ENCODE data around the gene WDR5. TPM values are rescaled to one million over a fixed set of nuclear protein-coding genes. Genes with fewer than 3 reads are reported as not detected.

Gene WDR5
- total and polyA plus RNA-seq, 10 of the 15 experiments (the other 5 are each of a cell fraction or from before 2014, with no cell fraction given), result 1.4 to 43.7 (median 33.2) TPM

GRCh38 chr9:134166374-134166773, 30.5 kb downstream of the WDR5 start:
- FAIRE-seq, result no peak
- H3K9me3 ChIP-seq (replicated peaks; ENCODE audit: control insufficient read depth, insufficient read depth, low read length), result peaks cover 2% of the 10 kb centered on the region; the same call in 1 of the 3 replicates
- ChIA-PET CTCF (no interaction called here), POLR2A (no interaction called here), SMC1A (ENCODE audit: uncharacterized antibody, unreplicated experiment) (no interaction called here), RAD21 (ENCODE audit: unreplicated experiment) (no interaction called here)
- ATAC-seq, result no peak
- H2AFZ ChIP-seq (ENCODE audit: control insufficient read depth, low read depth, low read length), result no peak overlapping the region
- 93% methylated on average over 13 of the region's 13 CpGs for WGBS (ENCODE audit: insufficient coverage, insufficient replicate concordance, low lambda C conversion rate, missing lambda C conversion rate)
- intact Hi-C loops (cut with micrococcal nuclease; ENCODE audit: unreplicated experiment), result no loop called here
- no peaks in the 10 kb centered on the region for H3K27me3 ChIP-seq (replicated peaks in 1 of 2; ENCODE audit: control insufficient read depth in 2 of 2, insufficient read depth in 2 of 2, low read length in 1 of 2)
- peaks cover 2% of the 10 kb centered on the region for H3K79me2 ChIP-seq (ENCODE audit: control insufficient read depth, insufficient read depth, low read length)
- H3K4me3 ChIP-seq, result no peak overlapping the region
- no peak for DNase-seq (ENCODE audit: low read depth, low spot score)
- no peaks in the 10 kb centered on the region for H4K20me1 ChIP-seq (ENCODE audit: control insufficient read depth, insufficient read depth)
- in situ Hi-C loops (cut with MboI), result loop anchor here (5.0 kb wide), 1 partner anchor 281 kb away; no protein-coding TSS in a partner anchor
- peaks cover 13% of the 10 kb centered on the region for H3K4me1 ChIP-seq (ENCODE audit: control insufficient read depth, insufficient read depth, low read length)
- no peak overlapping the region for H3K27ac ChIP-seq (ENCODE audit: control insufficient read depth, insufficient read depth)
- no peaks in the 10 kb centered on the region for H3K36me3 ChIP-seq (ENCODE audit: control insufficient read depth in 2 of 2, insufficient read depth in 2 of 2, low read length in 1 of 2)
- H3K4me2 ChIP-seq (ENCODE audit: control insufficient read depth, insufficient read depth), result no peak overlapping the region
- no TSS peak for BruUV-seq (replicated peaks)
- no peak overlapping the region for H3K9ac ChIP-seq (ENCODE audit: control insufficient read depth, insufficient read depth, low read length)
- TF ChIP-seq EZH2 (IDR thresholded peaks at IDR 0.05; ENCODE audit: borderline replicate concordance, control insufficient read depth, low read depth, low read length) (no peak), SREBF2 (IDR thresholded peaks at IDR 0.05; ENCODE audit: low read length) (no peak), PAX5 (IDR thresholded peaks at IDR 0.05; ENCODE audit: borderline replicate concordance, low read depth, low read length) (no peak), MLLT1 (IDR thresholded peaks at IDR 0.05) (no peak), BCL11A (IDR thresholded peaks at IDR 0.05; ENCODE audit: low read depth, low read length) (no peak), ASH2L (IDR thresholded peaks at IDR 0.05; ENCODE audit: borderline replicate concordance, low read depth) (no peak), PBX3 (IDR thresholded peaks at IDR 0.05; ENCODE audit: insufficient replicate concordance, low read depth, low read length) (no peak), EP300 (IDR thresholded peaks at IDR 0.05; ENCODE audit: borderline replicate concordance in 1 of 2, control insufficient read depth in 1 of 2, low read depth in 2 of 2, low read length in 2 of 2) (no peak), NR2C1 (IDR thresholded peaks at IDR 0.05) (no peak), BRCA1 (IDR thresholded peaks at IDR 0.05; ENCODE audit: low read depth, low read length) (no peak), SRF (IDR thresholded peaks at IDR 0.05; ENCODE audit: low read depth in 2 of 2, low read length in 2 of 2) (no peak), YY1 (IDR thresholded peaks at IDR 0.05; ENCODE audit: low read depth, low read length) (no peak), MTA3 (IDR thresholded peaks at IDR 0.05; ENCODE audit: borderline replicate concordance, low read length) (no peak), POU2F2 (IDR thresholded peaks at IDR 0.05; ENCODE audit: borderline replicate concordance, low read depth, low read length) (no peak), PAX8 (IDR thresholded peaks at IDR 0.05) (no peak), IKZF1 (conservative IDR thresholded peaks at IDR 0.05) (no peak), FOXK2 (IDR thresholded peaks at IDR 0.05) (no peak), ZNF207 (IDR thresholded peaks at IDR 0.05; ENCODE audit: borderline replicate concordance) (no peak), SMAD1 (IDR thresholded peaks at IDR 0.05; ENCODE audit: low read depth, partially characterized antibody) (no peak), POLR2A (IDR thresholded peaks at IDR 0.05; ENCODE audit: low read depth, low read length) (no peak)

All from GM12878 (cell line).